ENCODE data around the gene KATNIP. TPM values are rescaled to one million over a fixed set of nuclear protein-coding genes. Genes with fewer than 3 reads are reported as not detected.

KATNIP gene
- total and polyA plus RNA-seq, 2 of the 13 experiments (the other 11 are each of a cell fraction or from before 2014, with no cell fraction given), result 9.7 to 12.0 TPM

DNA sequence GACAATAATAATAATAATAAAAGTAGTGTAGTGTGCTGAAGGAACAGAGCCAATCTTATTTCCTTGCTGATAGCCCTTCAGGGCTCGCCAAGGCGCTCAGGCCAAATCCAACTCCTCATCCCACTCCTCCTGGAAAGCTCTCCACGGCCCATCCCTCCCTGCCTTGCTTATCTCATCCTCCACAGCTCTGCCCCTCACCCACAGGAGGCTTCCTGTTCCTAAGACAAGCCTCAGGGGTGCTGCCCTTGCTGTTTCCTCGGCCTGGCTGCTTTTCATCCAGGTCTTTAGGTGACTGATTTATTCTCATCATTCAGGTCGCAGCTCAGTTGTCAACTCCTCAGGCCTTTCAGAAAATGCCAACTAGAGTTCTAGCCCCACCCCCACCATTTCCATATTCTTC is 11.4 kb upstream of the KATNIP start (continued):
- TF ChIP-seq, protein P1, sequence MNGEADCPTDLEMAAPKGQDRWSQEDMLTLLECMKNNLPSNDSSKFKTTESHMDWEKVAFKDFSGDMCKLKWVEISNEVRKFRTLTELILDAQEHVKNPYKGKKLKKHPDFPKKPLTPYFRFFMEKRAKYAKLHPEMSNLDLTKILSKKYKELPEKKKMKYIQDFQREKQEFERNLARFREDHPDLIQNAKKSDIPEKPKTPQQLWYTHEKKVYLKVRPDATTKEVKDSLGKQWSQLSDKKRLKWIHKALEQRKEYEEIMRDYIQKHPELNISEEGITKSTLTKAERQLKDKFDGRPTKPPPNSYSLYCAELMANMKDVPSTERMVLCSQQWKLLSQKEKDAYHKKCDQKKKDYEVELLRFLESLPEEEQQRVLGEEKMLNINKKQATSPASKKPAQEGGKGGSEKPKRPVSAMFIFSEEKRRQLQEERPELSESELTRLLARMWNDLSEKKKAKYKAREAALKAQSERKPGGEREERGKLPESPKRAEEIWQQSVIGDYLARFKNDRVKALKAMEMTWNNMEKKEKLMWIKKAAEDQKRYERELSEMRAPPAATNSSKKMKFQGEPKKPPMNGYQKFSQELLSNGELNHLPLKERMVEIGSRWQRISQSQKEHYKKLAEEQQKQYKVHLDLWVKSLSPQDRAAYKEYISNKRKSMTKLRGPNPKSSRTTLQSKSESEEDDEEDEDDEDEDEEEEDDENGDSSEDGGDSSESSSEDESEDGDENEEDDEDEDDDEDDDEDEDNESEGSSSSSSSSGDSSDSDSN (CRISPR knock-in tag; IDR thresholded peaks at IDR 0.05), result no peak
- no peak for TF ChIP-seq NCOA2 (CRISPR knock-in tag; IDR thresholded peaks at IDR 0.05)
- TF ChIP-seq DR1 (CRISPR knock-in tag; IDR thresholded peaks at IDR 0.05), result no peak
- TF ChIP-seq, protein P2, sequence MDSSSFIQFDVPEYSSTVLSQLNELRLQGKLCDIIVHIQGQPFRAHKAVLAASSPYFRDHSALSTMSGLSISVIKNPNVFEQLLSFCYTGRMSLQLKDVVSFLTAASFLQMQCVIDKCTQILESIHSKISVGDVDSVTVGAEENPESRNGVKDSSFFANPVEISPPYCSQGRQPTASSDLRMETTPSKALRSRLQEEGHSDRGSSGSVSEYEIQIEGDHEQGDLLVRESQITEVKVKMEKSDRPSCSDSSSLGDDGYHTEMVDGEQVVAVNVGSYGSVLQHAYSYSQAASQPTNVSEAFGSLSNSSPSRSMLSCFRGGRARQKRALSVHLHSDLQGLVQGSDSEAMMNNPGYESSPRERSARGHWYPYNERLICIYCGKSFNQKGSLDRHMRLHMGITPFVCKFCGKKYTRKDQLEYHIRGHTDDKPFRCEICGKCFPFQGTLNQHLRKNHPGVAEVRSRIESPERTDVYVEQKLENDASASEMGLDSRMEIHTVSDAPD (CRISPR knock-in tag; IDR thresholded peaks at IDR 0.05), result no peak
- TF ChIP-seq SOX5 (CRISPR knock-in tag; IDR thresholded peaks at IDR 0.05; ENCODE audit: borderline replicate concordance), result no peak
- no peak for TF ChIP-seq ZNF720 (CRISPR knock-in tag; IDR thresholded peaks at IDR 0.05)
- TF ChIP-seq PRPF4 (IDR thresholded peaks at IDR 0.05; ENCODE audit: low read depth, low read length, poor library complexity, severe bottlenecking), result no peak
- TF ChIP-seq, protein P3, sequence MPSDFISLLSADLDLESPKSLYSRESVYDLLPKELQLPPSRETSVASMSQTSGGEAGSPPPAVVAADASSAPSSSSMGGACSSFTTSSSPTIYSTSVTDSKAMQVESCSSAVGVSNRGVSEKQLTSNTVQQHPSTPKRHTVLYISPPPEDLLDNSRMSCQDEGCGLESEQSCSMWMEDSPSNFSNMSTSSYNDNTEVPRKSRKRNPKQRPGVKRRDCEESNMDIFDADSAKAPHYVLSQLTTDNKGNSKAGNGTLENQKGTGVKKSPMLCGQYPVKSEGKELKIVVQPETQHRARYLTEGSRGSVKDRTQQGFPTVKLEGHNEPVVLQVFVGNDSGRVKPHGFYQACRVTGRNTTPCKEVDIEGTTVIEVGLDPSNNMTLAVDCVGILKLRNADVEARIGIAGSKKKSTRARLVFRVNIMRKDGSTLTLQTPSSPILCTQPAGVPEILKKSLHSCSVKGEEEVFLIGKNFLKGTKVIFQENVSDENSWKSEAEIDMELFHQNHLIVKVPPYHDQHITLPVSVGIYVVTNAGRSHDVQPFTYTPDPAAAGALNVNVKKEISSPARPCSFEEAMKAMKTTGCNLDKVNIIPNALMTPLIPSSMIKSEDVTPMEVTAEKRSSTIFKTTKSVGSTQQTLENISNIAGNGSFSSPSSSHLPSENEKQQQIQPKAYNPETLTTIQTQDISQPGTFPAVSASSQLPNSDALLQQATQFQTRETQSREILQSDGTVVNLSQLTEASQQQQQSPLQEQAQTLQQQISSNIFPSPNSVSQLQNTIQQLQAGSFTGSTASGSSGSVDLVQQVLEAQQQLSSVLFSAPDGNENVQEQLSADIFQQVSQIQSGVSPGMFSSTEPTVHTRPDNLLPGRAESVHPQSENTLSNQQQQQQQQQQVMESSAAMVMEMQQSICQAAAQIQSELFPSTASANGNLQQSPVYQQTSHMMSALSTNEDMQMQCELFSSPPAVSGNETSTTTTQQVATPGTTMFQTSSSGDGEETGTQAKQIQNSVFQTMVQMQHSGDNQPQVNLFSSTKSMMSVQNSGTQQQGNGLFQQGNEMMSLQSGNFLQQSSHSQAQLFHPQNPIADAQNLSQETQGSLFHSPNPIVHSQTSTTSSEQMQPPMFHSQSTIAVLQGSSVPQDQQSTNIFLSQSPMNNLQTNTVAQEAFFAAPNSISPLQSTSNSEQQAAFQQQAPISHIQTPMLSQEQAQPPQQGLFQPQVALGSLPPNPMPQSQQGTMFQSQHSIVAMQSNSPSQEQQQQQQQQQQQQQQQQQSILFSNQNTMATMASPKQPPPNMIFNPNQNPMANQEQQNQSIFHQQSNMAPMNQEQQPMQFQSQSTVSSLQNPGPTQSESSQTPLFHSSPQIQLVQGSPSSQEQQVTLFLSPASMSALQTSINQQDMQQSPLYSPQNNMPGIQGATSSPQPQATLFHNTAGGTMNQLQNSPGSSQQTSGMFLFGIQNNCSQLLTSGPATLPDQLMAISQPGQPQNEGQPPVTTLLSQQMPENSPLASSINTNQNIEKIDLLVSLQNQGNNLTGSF (CRISPR knock-in tag; IDR thresholded peaks at IDR 0.05), result no peak
- TF ChIP-seq HES4 (CRISPR knock-in tag; IDR thresholded peaks at IDR 0.05; ENCODE audit: borderline replicate concordance), result no peak
- no peak for TF ChIP-seq ETV6 (CRISPR knock-in tag; conservative IDR thresholded peaks at IDR 0.05)
- no peak for TF ChIP-seq NCOA1 (CRISPR knock-in tag; IDR thresholded peaks at IDR 0.05)
- TF ChIP-seq SP4 (CRISPR knock-in tag; IDR thresholded peaks at IDR 0.05), result no peak
- no peak for TF ChIP-seq ZNF234 (CRISPR knock-in tag; conservative IDR thresholded peaks at IDR 0.05)

All from HepG2 (cell line).